GM13977 (cell line): Measurements from ENCODE around the gene BCAR1.

ENCODE experiments used
- DNase-seq: peaks from one replicate; pipeline ENCODE4 v3.0.0; 2012; ENCODE audit warnings: low spot score
- CTCF ChIP-seq: IDR thresholded peaks from 2 replicates; pipeline ENCODE4 v1.5.1; 2012; ENCODE audit warnings: mild to moderate bottlenecking, control low read depth; ENCODE audit not compliant: insufficient read depth; ENCODE audit errors: extremely low read depth, missing control alignments
- in situ Hi-C: fragments of 300-500 bp; cut with MboI; formaldehyde crosslinking; loops from one replicate; pipeline ENCODE4 v1.12.0; 2022; ENCODE audit warnings: low sequenced_read_pairs, low pct_unique_long_range_greater_than_20kb, mixed read lengths, inconsistent platforms; ENCODE audit not compliant: unreplicated experiment

The BCAR1 gene

GRCh38 chr16:75254359-75254837, 3.0 kb upstream of the BCAR1 start:
- DNase-seq = no peak

DNA sequence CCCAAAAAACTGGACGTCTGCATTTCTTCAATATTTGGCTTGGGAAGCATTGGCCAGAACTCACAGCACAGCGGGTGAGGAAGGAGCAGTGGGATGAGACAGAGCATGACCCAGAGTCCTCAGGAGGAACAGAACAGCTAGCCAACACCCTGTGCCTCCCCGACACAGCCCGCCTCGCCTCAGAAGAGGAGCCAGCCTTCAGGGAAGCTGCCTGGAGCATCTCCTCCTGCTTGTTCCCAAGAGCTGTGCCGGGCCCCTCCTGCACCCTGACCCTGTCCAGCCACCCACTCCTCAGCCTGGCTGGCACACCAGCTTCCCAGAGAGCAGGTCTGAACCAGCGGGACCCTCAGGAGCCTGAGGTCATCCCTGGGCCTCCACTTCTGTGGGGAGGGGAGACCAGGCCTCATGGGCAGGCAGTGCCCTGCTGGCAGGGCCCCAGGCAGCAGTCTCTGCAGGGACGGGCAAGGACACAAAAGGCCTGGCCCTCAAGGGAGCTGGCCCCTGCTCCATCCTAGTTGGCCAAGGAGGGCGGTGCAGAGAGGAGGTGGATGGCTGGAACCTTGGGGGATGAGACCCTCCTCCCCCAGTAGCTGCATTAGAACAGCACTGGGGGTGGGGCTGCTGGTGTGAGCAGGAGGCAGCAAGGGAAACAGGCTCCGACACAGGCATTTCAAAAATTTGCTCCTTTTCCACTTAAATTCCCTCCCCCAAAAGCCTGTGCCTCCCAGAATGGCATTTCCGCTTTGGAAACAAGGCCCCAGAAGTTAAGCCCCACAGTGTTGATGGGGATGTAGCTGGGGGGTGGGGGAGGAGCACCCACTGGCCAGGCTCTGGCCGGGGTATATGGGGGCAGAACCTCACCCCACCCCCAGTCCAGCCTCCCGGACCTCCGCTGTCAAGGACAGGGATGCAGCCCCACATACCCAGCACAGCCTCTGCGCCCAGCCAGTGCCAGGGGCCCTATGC, 1.8 kb upstream of the BCAR1 start:
- in situ Hi-C loops = no loop called here
- no peak for DNase-seq
- TF ChIP-seq CTCF = no peak

More at GRCh38 chr16:75254359-75254837, 3.0 kb upstream of the BCAR1 start:
- in situ Hi-C loops = no loop called here
- TF ChIP-seq CTCF = no peak

DNA sequence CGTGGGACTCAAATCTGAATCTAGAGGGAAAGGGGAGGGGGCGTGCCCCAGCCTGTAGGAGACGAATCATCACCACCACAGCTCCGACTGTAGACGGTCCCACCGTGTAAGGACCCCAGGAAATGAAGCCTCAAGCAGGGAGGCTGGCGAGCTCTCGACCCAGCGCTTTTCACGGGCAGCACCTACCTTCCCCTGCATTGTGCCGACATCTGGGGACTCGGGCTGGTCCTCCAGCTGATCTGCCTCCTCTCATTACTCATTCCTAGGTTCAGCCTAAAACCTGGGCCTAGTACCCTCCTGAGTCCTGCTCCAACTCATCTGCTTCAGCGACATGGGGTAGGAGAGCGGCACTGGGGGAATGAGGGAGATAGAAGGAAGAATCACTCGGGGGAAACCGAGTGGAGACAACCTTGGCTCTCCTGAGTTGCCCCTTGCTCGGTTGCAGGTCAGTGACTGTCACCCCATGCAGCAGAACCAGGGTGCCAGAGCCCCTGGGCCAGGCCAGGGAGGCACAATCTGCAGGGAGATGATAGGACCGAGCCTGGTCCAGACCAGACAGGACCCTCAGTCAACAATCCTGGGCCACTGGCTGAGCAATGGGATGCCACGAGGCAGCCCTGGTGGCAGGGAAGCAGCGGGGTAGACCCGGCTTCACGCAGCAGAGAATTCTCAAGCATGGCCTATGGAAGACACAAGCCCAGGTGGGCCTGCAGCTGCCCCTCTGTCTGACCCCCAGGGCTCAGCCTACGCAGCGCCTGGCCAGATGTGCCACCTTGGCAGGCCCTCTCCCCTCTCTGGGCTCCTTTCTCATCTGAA, 833 bp upstream of the BCAR1 start:
- no peak for DNase-seq
- no peak for TF ChIP-seq CTCF
- in situ Hi-C loops = no loop called here

GRCh38 chr16:75250809-75251279, 580 bp downstream of the BCAR1 start:
- in situ Hi-C loops = no loop called here
- peak; percentile 80 for DNase-seq
- no peak for TF ChIP-seq CTCF

DNA sequence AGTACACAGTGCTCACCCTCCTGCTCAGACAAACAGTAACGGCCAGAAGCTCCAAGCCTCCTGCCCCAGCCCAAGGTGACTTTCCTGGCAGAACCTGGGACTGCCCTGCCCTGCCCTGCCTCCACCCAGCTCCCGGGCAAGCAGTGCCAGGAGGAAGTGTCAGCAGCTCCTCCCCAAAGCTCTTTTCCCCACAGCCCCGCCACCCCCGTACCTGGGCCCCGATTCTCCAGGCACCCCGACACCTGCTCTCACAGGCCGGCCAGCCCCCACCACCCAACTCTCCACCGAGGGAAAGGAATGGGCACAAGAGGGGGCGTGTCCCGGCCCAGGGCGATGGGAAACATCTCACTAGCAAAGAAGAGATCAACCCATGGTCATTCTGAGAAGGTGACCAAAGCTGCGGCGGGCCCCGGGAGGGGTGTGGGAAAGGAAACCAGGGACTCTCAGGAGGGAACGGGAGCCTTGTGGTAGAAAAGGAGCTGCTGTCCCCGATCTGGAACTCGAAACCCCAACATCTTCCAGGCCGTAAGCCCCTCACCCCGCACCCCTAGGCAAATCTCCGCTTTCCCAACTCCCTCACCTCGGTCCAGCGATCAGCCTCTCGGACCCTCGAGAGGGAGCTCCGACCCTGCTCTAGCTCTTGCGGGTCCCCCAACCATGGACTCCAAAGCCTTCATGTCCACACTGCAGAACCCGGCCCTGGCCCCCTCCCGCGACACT, 1.2 kb downstream of the BCAR1 start:
- TF ChIP-seq CTCF = no peak
- DNase-seq = no peak
- in situ Hi-C loops = no loop called here

DNA sequence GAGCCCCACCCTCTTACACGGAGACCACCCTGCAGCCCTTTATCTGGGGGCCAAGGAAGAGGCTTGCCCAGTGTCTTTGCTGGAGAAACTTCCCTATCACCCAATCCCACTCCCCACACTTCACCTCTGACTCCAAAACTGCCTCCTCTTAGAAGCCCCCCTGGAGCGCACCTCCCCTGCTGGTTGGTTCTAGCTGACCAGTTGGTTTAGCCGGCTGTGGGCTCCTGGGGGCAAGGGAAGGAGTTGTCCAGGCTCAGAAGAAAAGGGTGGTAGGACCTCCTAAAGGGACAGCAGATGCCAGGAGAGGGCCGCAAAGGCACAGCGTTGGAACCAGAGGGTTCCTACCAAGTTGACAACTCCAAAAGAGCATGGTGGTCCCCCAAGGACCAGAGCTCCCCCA, 2.0 kb downstream of the BCAR1 start:
- in situ Hi-C loops = no loop called here

More for the DNA sequence above, 2.0 kb downstream of the BCAR1 start:
- DNase-seq = no peak
- no peak for TF ChIP-seq CTCF
